Measurements from ENCODE around the gene GSTCD. TPM values are rescaled to one million over a fixed set of nuclear protein-coding genes. Genes with fewer than 3 reads are reported as not detected.
A peak's percentile ranks its signal among the peaks of the same experiment; 100 is the strongest.

The GSTCD gene
- polyA plus RNA-seq, 2 donors, result 1.5 to 2.6 TPM

DNA sequence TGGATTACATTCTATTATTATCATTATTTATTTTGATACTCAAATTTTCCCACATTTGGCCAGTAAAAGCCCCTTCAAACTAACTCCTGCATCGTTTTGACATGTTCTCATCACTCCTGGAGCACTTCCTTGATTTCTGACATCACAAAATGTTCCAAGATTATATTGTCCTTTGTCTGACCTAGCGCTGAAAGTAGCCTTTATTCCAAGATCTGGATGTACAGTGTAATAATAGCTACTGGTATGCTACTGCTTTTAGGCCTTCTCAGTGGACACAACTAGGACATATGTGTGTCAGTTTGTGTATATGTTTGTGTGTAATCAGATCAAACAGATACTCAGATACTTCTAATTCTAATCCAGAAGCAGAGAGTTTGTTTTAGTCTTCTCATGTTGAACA, 76.2 kb downstream of the GSTCD start:
- Histone ChIP-seq H3K4me1 (ENCODE audit: control insufficient read depth in 2 of 2, insufficient read depth in 2 of 2, low read length in 1 of 2) (no peaks in the 10 kb centered on the region), H3K9me3 (ENCODE audit: control insufficient read depth in 2 of 2, insufficient read depth in 1 of 2, low read depth in 1 of 2, low read length in 1 of 2) (no peaks in the 10 kb centered on the region), H3K36me3 (ENCODE audit: control insufficient read depth in 2 of 2, insufficient read depth in 2 of 2, low read length in 1 of 2) (no peaks in the 10 kb centered on the region), H3K27ac (ENCODE audit: low read depth in 2 of 2, low read length in 1 of 2) (no peak overlapping the region), H3K27me3 (ENCODE audit: control insufficient read depth in 1 of 2, insufficient read depth in 2 of 2, low read length in 2 of 2) (no peaks in the 10 kb centered on the region), H3K4me3 (ENCODE audit: low read depth in 1 of 2, low read length in 2 of 2) (no peak overlapping the region)
- 85% methylated on average over 2 of the region's 2 CpGs for WGBS, 2 donors

DNA sequence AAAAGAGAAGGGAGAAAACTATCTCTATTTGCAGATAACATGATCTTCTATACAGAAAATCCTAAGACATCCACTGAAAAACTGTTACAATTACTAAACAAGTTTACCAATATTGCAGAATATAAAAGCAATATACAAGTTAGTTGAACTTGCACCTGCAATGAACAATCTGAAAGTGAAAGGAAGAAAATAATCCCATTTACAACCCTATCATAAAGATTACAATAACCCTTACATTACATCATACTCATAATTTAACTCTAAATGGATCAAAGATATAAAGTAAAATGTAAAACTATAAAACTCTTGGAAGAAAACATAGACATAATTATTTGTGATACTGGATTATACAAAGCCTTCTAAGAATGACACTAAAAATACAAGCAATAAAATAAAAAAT, 77.2 kb downstream of the GSTCD start:
- H3K9me3 ChIP-seq (ENCODE audit: control insufficient read depth in 2 of 2, insufficient read depth in 1 of 2, low read depth in 1 of 2, low read length in 1 of 2), result no peaks in the 10 kb centered on the region
- H3K27me3 ChIP-seq (ENCODE audit: control insufficient read depth in 1 of 2, insufficient read depth in 2 of 2, low read length in 2 of 2), result no peaks in the 10 kb centered on the region
- H3K4me3 ChIP-seq (ENCODE audit: low read depth in 1 of 2, low read length in 2 of 2), result no peak overlapping the region
- H3K4me1 ChIP-seq (ENCODE audit: control insufficient read depth in 2 of 2, insufficient read depth in 2 of 2, low read length in 1 of 2), result no peaks in the 10 kb centered on the region
- no peaks in the 10 kb centered on the region for H3K36me3 ChIP-seq (ENCODE audit: control insufficient read depth in 2 of 2, insufficient read depth in 2 of 2, low read length in 1 of 2)
- H3K27ac ChIP-seq (ENCODE audit: low read depth in 2 of 2, low read length in 1 of 2), result no peak overlapping the region

DNA sequence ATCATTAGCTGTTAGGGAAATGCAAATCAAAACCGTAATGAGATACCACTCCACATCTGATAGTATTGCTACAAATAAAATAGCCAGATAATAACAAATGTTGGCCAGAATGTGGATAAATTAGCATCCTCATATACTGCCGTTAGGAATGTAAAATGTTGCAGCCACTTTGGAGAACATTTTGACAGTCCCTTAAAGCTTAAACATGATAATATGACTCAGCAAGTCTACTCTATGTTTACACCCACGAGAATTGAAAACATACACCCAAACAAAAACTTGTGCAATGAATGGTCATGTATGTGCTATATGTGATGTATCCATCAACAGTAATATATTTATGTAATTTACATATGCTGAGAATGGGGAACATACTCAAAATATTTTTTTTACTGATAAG, 78.2 kb downstream of the GSTCD start:
- WGBS, 2 donors, result 92 to 93% methylated on average over 3 of the region's 3 CpGs
- Histone ChIP-seq H3K4me1 (ENCODE audit: control insufficient read depth in 2 of 2, insufficient read depth in 2 of 2, low read length in 1 of 2) (no peaks in the 10 kb centered on the region), H3K4me3 (ENCODE audit: low read depth in 1 of 2, low read length in 2 of 2) (no peak overlapping the region), H3K9me3 (ENCODE audit: control insufficient read depth in 2 of 2, insufficient read depth in 1 of 2, low read depth in 1 of 2, low read length in 1 of 2) (no peaks in the 10 kb centered on the region), H3K27ac (ENCODE audit: low read depth in 2 of 2, low read length in 1 of 2) (no peak overlapping the region), H3K27me3 (ENCODE audit: control insufficient read depth in 1 of 2, insufficient read depth in 2 of 2, low read length in 2 of 2) (no peaks in the 10 kb centered on the region), H3K36me3 (ENCODE audit: control insufficient read depth in 2 of 2, insufficient read depth in 2 of 2, low read length in 1 of 2) (no peaks in the 10 kb centered on the region)

DNA sequence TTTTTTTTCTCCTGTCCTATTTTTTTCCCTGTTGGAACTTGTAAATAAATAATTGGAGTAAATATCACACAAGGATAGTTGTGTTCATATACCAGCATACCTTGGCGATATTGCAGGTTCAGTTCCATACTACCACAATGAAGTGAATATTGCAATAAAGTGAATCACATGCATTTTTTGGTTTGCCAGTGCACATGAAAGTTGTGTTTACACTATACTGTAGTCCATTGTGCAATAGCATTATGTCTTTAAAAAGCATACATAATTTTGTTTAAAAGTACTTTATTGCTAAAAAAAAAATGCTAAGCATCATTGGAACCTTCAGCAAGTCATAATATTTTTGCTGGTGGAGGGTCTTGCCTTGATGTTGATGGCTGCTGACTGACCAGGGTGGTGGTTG, 88.6 kb downstream of the GSTCD start:
- no peaks in the 10 kb centered on the region for H3K4me1 ChIP-seq (ENCODE audit: control insufficient read depth in 2 of 2, insufficient read depth in 2 of 2, low read length in 1 of 2)
- H3K4me3 ChIP-seq (ENCODE audit: low read depth in 1 of 2, low read length in 2 of 2), result no peak overlapping the region
- no peak overlapping the region for H3K27ac ChIP-seq (ENCODE audit: low read depth in 2 of 2, low read length in 1 of 2)
- WGBS, 2 donors, result 95 to 100% methylated on average over 1 of the region's 1 CpG
- H3K27me3 ChIP-seq (ENCODE audit: control insufficient read depth in 1 of 2, insufficient read depth in 2 of 2, low read length in 2 of 2), result no peaks in the 10 kb centered on the region
- H3K36me3 ChIP-seq (ENCODE audit: control insufficient read depth in 2 of 2, insufficient read depth in 2 of 2, low read length in 1 of 2), result no peaks in the 10 kb centered on the region
- no peaks in the 10 kb centered on the region for H3K9me3 ChIP-seq (ENCODE audit: control insufficient read depth in 2 of 2, insufficient read depth in 1 of 2, low read depth in 1 of 2, low read length in 1 of 2)

DNA sequence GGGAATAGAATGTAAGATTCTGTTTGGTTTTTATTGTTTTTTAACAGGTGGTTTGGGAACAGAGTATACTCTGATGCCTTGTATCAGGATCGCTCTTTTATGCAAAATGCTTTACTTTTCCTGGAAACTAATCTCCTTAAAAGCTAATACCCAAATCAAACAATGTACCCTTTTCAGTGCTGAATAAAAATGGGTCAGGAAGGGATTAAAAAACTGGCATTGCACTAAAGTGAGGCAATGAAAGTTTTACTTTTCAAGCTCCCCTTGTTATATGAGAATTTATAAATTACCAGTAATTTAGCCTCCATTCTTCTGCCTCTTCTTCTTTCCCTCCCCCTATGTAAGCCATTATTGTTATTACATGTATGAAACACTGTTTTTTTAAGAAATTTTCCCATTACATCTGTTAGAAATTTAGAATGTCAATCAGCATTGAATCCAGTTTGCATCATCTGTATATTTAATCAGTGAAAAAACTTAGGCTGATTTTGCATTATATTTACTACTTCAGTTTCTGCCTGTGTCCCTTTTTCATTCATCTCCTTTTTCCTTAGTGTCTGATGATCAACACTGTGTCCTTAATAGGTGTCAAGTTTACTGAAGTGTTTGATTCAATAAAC, 97.0 kb downstream of the GSTCD start:
- Histone ChIP-seq H3K27ac (ENCODE audit: low read depth in 2 of 2, low read length in 1 of 2) (no peak overlapping the region), H3K4me1 (ENCODE audit: control insufficient read depth in 2 of 2, insufficient read depth in 2 of 2, low read length in 1 of 2) (no peaks in the 10 kb centered on the region), H3K9me3 (ENCODE audit: control insufficient read depth in 2 of 2, insufficient read depth in 1 of 2, low read depth in 1 of 2, low read length in 1 of 2) (no peaks in the 10 kb centered on the region), H3K4me3 (ENCODE audit: low read depth in 1 of 2, low read length in 2 of 2) (no peak overlapping the region), H3K27me3 (ENCODE audit: control insufficient read depth in 1 of 2, insufficient read depth in 2 of 2, low read length in 2 of 2) (no peaks in the 10 kb centered on the region), H3K36me3 (ENCODE audit: control insufficient read depth in 2 of 2, insufficient read depth in 2 of 2, low read length in 1 of 2) (no peaks in the 10 kb centered on the region)
- 63 to 64% methylated on average over 1 of the region's 1 CpG for WGBS, 2 donors

DNA sequence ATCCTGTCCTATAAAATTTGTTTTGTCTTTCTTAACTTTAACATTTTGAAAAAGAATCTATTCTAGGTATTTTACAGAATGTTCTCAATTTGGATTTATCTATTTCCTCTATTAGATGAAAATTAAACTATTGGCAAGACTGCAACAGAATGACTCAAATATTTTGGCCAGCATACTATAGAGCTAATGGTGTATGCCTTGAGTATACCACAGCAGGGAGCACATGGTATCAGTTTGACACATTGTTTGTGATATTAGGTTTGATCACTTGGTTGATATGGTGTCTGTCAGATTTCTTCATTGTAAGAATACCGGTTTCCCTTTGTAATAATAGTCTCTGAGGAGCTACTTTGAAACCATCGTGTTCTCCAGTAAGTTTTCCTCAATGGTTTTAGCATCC, 98.9 kb downstream of the GSTCD start:
- no peak overlapping the region for H3K27ac ChIP-seq (ENCODE audit: low read depth in 2 of 2, low read length in 1 of 2)
- no peak overlapping the region for H3K4me3 ChIP-seq (ENCODE audit: low read depth in 1 of 2, low read length in 2 of 2)
- no peaks in the 10 kb centered on the region for H3K4me1 ChIP-seq (ENCODE audit: control insufficient read depth in 2 of 2, insufficient read depth in 2 of 2, low read length in 1 of 2)
- no peaks in the 10 kb centered on the region for H3K36me3 ChIP-seq (ENCODE audit: control insufficient read depth in 2 of 2, insufficient read depth in 2 of 2, low read length in 1 of 2)
- 80 to 86% methylated on average over 2 of the region's 2 CpGs for WGBS, 2 donors
- no peaks in the 10 kb centered on the region for H3K27me3 ChIP-seq (ENCODE audit: control insufficient read depth in 1 of 2, insufficient read depth in 2 of 2, low read length in 2 of 2)
- no peaks in the 10 kb centered on the region for H3K9me3 ChIP-seq (ENCODE audit: control insufficient read depth in 2 of 2, insufficient read depth in 1 of 2, low read depth in 1 of 2, low read length in 1 of 2)

DNA sequence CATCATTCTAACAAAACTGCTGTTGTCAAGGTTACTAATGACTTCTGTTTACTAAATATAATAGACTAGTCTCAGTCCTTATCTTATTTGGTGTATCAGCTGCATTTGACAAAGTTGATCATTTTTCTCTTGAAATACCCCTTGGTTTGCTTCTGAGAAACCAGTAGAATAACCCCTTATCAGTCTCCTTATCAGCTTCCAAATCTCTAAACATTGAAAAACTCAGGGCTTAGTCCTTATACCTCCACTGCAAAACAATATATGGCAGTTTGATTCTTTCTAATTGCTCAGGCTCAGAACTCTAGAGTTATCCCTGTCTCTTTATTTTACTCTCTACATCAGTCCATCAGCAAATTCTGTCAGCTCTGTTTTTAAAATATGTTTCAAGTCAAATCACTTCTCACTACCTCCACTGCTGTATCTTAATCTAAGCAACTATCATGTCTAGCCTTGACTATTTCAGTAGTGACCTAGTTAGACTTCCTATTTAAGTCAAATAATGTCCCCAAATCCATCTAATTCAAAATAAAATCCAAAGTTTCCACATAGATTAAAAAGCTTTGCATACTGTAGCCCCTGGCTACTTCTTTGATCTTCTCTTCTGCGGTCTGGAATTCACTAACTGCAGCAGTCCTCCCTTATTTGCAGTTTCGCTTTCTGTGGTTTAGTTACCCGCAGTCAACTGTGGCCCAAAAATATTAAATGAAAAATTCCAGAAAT, 99.6 kb downstream of the GSTCD start:
- H3K36me3 ChIP-seq (ENCODE audit: control insufficient read depth in 2 of 2, insufficient read depth in 2 of 2, low read length in 1 of 2), result no peaks in the 10 kb centered on the region
- H3K9me3 ChIP-seq (ENCODE audit: control insufficient read depth in 2 of 2, insufficient read depth in 1 of 2, low read depth in 1 of 2, low read length in 1 of 2), result no peaks in the 10 kb centered on the region
- H3K27me3 ChIP-seq (ENCODE audit: control insufficient read depth in 1 of 2, insufficient read depth in 2 of 2, low read length in 2 of 2), result no peaks in the 10 kb centered on the region
- H3K27ac ChIP-seq (ENCODE audit: low read depth in 2 of 2, low read length in 1 of 2), result no peak overlapping the region
- no peaks in the 10 kb centered on the region for H3K4me1 ChIP-seq (ENCODE audit: control insufficient read depth in 2 of 2, insufficient read depth in 2 of 2, low read length in 1 of 2)
- peak overlapping the region in 1 of 2 donors; percentile 7 for H3K4me3 ChIP-seq (ENCODE audit: low read depth in 1 of 2, low read length in 2 of 2)
- 24 to 43% methylated on average over 3 of the region's 3 CpGs for WGBS, 2 donors

DNA sequence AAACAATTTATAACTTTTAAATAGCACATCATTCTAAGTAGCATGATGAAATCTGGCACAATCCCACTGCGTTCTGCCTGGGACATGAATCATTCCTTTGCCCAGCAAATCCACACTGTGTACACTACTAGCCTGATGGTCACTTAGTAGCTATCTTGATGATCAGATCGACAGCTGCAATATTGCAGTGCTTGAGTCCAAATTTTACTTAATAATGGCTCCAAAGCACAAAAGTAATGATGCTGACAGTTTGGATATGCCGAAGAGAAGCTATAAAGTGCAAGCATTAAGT, 100.1 kb downstream of the GSTCD start:
- Histone ChIP-seq H3K27me3 (ENCODE audit: control insufficient read depth in 1 of 2, insufficient read depth in 2 of 2, low read length in 2 of 2) (no peaks in the 10 kb centered on the region), H3K4me3 (ENCODE audit: low read depth in 1 of 2, low read length in 2 of 2) (peak overlapping the region in 1 of 2 donors; percentile 7), H3K36me3 (ENCODE audit: control insufficient read depth in 2 of 2, insufficient read depth in 2 of 2, low read length in 1 of 2) (no peaks in the 10 kb centered on the region), H3K4me1 (ENCODE audit: control insufficient read depth in 2 of 2, insufficient read depth in 2 of 2, low read length in 1 of 2) (no peaks in the 10 kb centered on the region), H3K27ac (ENCODE audit: low read depth in 2 of 2, low read length in 1 of 2) (no peak overlapping the region), H3K9me3 (ENCODE audit: control insufficient read depth in 2 of 2, insufficient read depth in 1 of 2, low read depth in 1 of 2, low read length in 1 of 2) (no peaks in the 10 kb centered on the region)
- WGBS, 2 donors, result 34 to 67% methylated on average over 3 of the region's 3 CpGs

DNA sequence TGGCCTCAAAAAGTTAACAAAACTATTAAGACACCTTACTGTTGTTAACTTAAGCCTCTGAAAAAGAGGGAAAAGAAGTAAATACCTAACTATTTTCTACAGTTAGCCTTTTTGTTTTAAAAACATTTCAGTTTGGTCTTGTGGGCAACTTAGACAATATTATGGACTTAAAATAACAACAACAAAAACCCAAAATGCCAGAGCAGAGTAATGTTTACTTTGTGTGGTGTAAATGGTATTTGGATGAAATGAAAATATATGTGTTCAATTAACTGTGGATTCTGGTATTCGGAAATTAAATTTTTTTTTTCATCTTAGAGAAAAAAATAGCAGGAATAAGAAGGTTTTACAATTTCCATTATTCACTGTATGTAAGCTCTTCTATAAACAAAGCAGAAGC, 107.1 kb downstream of the GSTCD start:
- no peaks in the 10 kb centered on the region for H3K4me1 ChIP-seq (ENCODE audit: control insufficient read depth in 2 of 2, insufficient read depth in 2 of 2, low read length in 1 of 2)

DNA sequence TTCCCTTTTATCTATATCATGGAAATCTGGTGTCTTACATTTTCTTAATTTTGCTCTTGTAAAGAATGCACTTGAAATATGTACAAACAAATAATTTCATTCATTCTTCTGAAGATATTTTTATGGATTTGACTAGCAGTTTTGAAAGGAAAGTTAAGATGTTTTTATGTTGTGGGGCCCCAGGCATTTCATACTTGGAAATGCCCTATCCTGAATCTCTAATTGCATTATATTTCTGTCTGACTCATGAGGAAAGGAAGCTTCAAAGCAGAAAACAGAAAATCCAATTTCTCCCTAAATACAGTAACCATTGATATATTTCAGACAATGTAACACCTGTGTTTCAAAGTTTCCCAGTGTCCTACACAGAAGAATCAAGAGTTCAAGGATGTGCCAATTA, 113.5 kb downstream of the GSTCD start:
- Histone ChIP-seq H3K4me3 (ENCODE audit: low read depth in 1 of 2, low read length in 2 of 2) (no peak overlapping the region), H3K36me3 (ENCODE audit: control insufficient read depth in 2 of 2, insufficient read depth in 2 of 2, low read length in 1 of 2) (no peaks in the 10 kb centered on the region), H3K9me3 (ENCODE audit: control insufficient read depth in 2 of 2, insufficient read depth in 1 of 2, low read depth in 1 of 2, low read length in 1 of 2) (no peaks in the 10 kb centered on the region), H3K27me3 (ENCODE audit: control insufficient read depth in 1 of 2, insufficient read depth in 2 of 2, low read length in 2 of 2) (no peaks in the 10 kb centered on the region), H3K27ac (ENCODE audit: low read depth in 2 of 2, low read length in 1 of 2) (no peak overlapping the region), H3K4me1 (ENCODE audit: control insufficient read depth in 2 of 2, insufficient read depth in 2 of 2, low read length in 1 of 2) (no peaks in the 10 kb centered on the region)

More for the DNA sequence above, 107.1 kb downstream of the GSTCD start:
- Histone ChIP-seq H3K4me3 (ENCODE audit: low read depth in 1 of 2, low read length in 2 of 2) (no peak overlapping the region), H3K36me3 (ENCODE audit: control insufficient read depth in 2 of 2, insufficient read depth in 2 of 2, low read length in 1 of 2) (no peaks in the 10 kb centered on the region), H3K9me3 (ENCODE audit: control insufficient read depth in 2 of 2, insufficient read depth in 1 of 2, low read depth in 1 of 2, low read length in 1 of 2) (no peaks in the 10 kb centered on the region), H3K27me3 (ENCODE audit: control insufficient read depth in 1 of 2, insufficient read depth in 2 of 2, low read length in 2 of 2) (no peaks in the 10 kb centered on the region), H3K27ac (ENCODE audit: low read depth in 2 of 2, low read length in 1 of 2) (no peak overlapping the region)
- 71 to 83% methylated on average over 1 of the region's 1 CpG for WGBS, 2 donors
